K562 (cell line): ENCODE measurements around the gene ARHGAP22. TPM values are rescaled to one million over a fixed set of nuclear protein-coding genes. Genes with fewer than 3 reads are reported as not detected.

Experiments
- ASH1L ChIP-seq: fragments of 450-650 bp; IDR thresholded peaks from 2 replicates; pipeline ENCODE4 v1.6.1; 2018; ENCODE audit warnings: borderline replicate concordance, mild to moderate bottlenecking, low read depth; ENCODE audit not compliant: partially characterized antibody
- BHLHE40 ChIP-seq: IDR thresholded peaks from 2 replicates; pipeline ENCODE4 v1.6.1; 2011; ENCODE audit warnings: low read length, improper control_type of control experiment
- CHD4 ChIP-seq: fragments of 200-600 bp; sonication (generic); IDR thresholded peaks from 3 replicates; pipeline ENCODE4 v1.6.1; 2012; ENCODE audit warnings: low read depth, mild to moderate bottlenecking, mixed read lengths, low read length, inconsistent platforms; ENCODE audit not compliant: insufficient read depth, insufficient replicate concordance, poor library complexity, severe bottlenecking
- CTBP1 ChIP-seq: fragments of 450-650 bp; IDR thresholded peaks from 2 replicates; pipeline ENCODE4 v1.6.1; 2016; ENCODE audit warnings: borderline replicate concordance
- FOXK2 ChIP-seq, 2 experiments: fragments of 450-650 bp; IDR thresholded peaks in 1 of 2; conservative IDR thresholded peaks in 1 of 2; 2 replicates each; pipeline ENCODE4 v1.6.1; 2016; ENCODE audit warnings: low read depth in 2 of 2, mild to moderate bottlenecking in 1 of 2
- GABPB1 ChIP-seq: sonication (generic); formaldehyde crosslinking; IDR thresholded peaks from 2 replicates; pipeline ENCODE4 v1.8.0; 2022; ENCODE audit warnings: mild to moderate bottlenecking, missing genetic modification reagents
- HDAC2 ChIP-seq: fragments of 450-650 bp; IDR thresholded peaks from 2 replicates; pipeline ENCODE4 v1.6.1; 2016; ENCODE audit warnings: mild to moderate bottlenecking
- HNRNPH1 ChIP-seq: fragments of 200-400 bp; formaldehyde crosslinking; optimal IDR thresholded peaks from 2 replicates; pipeline ENCODE3; 2017; ENCODE audit warnings: low read depth, mild to moderate bottlenecking, low read length, moderate library complexity
- KDM5B ChIP-seq: fragments of 200-600 bp; sonication (generic); IDR thresholded peaks from 2 replicates; pipeline ENCODE4 v1.6.1; 2012; ENCODE audit warnings: low read depth, mild to moderate bottlenecking, moderate library complexity, low read length, control low read depth, inconsistent platforms; ENCODE audit not compliant: insufficient replicate concordance
- MEF2A ChIP-seq: IDR thresholded peaks from 2 replicates; pipeline ENCODE4 v1.6.1; 2011; ENCODE audit warnings: low read depth, mild to moderate bottlenecking, low read length, moderate library complexity; ENCODE audit not compliant: control insufficient read depth
- MXI1 ChIP-seq: IDR thresholded peaks from 2 replicates; pipeline ENCODE4 v1.6.1; 2011; ENCODE audit warnings: low read depth, mild to moderate bottlenecking, improper control_type of control experiment, low read length
- SMAD3 ChIP-seq: fragments of 450-650 bp; formaldehyde crosslinking; conservative IDR thresholded peaks from 2 replicates; pipeline ENCODE4 v1.4.0; 2020; ENCODE audit warnings: mild to moderate bottlenecking
- TEAD1 ChIP-seq, 2 experiments: fragments of 450-650 bp in 1 of 2; sonication (generic) in 1 of 2; formaldehyde crosslinking; IDR thresholded peaks; 2 replicates each; pipeline versions ENCODE4 v1.4.0 to v1.8.0; 2020 to 2022; ENCODE audit warnings: mild to moderate bottlenecking in 2 of 2, missing genetic modification reagents in 1 of 2
- ZNF436 ChIP-seq: fragments of 250-450, 450-650 bp; sonication (Bioruptor Pico); formaldehyde crosslinking; IDR thresholded peaks from 2 replicates; pipeline ENCODE4 v1.7.0; 2020; ENCODE audit warnings: mild to moderate bottlenecking
- polyA plus RNA-seq, 8 experiments: library from polyadenylated mRNA; depleted of rRNA in 4 of 8; stranded (reverse) in 5 of 8; unstranded in 3 of 8; fragments of >200 nt; fragmentation: Nextera tagmentation in 2 of 8; fragmentation: Illumina TruSeq in 1 of 8; extraction: Ambion mirVana in 2 of 8; extraction: Trizol in 1 of 8; gene quantifications; 2 replicates each; pipeline versions ENCODE4 v1.2.1 to v1.2.3, GENCODE V29; 2011 to 2014; ENCODE audit warnings: inconsistent platforms in 1 of 8, missing spikeins in 1 of 8
- total RNA-seq, 7 experiments: library from RNA; depleted of rRNA in 6 of 7; stranded (reverse); fragments of >200 nt in 6 of 7; fragmentation: Illumina TruSeq in 2 of 7; extraction: Trizol in 2 of 7; gene quantifications; 2 replicates each; pipeline versions ENCODE4 v1.2.1 to v1.2.3, GENCODE V29; 2011 to 2021; ENCODE audit warnings: low replicate concordance in 1 of 7
- TF ChIP-seq, protein P1 (sequence below), 2 experiments: fragments of 450-650 bp; conservative IDR thresholded peaks; 2 replicates each; pipeline ENCODE4 v1.6.1; 2017; ENCODE audit warnings: mild to moderate bottlenecking in 2 of 2, moderate library complexity in 2 of 2

The ARHGAP22 gene
- total and polyA plus RNA-seq, 9 of the 15 experiments (the other 6 are each of a cell fraction or from before 2014, with no cell fraction given): 1.3 to 28.1 (median 12.7) TPM

GRCh38 chr10:48480397-48481374 is 124.2 kb downstream of the ARHGAP22 start (continued):
- TF ChIP-seq, protein P1, sequence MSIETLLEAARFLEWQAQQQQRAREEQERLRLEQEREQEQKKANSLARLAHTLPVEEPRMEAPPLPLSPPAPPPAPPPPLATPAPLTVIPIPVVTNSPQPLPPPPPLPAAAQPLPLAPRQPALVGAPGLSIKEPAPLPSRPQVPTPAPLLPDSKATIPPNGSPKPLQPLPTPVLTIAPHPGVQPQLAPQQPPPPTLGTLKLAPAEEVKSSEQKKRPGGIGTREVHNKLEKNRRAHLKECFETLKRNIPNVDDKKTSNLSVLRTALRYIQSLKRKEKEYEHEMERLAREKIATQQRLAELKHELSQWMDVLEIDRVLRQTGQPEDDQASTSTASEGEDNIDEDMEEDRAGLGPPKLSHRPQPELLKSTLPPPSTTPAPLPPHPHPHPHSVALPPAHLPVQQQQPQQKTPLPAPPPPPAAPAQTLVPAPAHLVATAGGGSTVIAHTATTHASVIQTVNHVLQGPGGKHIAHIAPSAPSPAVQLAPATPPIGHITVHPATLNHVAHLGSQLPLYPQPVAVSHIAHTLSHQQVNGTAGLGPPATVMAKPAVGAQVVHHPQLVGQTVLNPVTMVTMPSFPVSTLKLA (conservative IDR thresholded peaks at IDR 0.05): no peak
- TF ChIP-seq MEF2A (no peak), HDAC2 (peak; percentile 75), CHD4 (no peak), TEAD1 (CRISPR knock-in tag; IDR thresholded peaks at IDR 0.05) (0 out of 4 replicates have a peak, but pooled peaks of 1 of the 2 experiments have one; percentile 18), HNRNPH1 (no peak), ASH1L (no peak), FOXK2 (conservative IDR thresholded peaks at IDR 0.05 in 1 of 2, IDR thresholded peaks at IDR 0.05 in 1 of 2; ENCODE audit: low read depth in 2 of 2) (no peak), SMAD3 (CRISPR knock-in tag) (0 out of 2 replicates have a peak, but pooled peaks have one; percentile 33), GABPB1 (no peak), KDM5B (no peak), ZNF436 (no peak), MXI1 (no peak), BHLHE40 (no peak), CTBP1 (peak; percentile 79)
